ENCODE measurements around the gene WASHC4.

The WASHC4 gene

DNA sequence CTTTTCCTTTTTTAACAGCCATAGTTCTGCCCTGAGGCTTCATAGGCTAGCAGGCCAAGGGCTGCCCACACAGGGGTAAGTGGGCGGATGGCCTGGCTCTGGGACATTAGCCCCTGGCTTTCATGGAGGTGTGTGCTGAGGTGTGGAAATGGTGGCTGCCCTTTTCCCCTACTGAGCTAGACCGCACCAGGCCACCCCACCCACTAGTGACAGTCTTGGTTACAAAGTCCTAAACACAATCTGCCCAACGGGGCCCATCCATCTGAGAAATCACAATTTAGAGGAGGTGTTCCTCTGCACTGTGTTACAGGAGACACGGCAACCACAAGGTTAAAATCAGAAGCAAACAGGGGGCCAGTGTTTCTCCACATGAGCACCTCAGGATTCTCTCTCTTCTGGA, 92.9 kb downstream of the WASHC4 start:
- TF ChIP-seq CTCF (IDR thresholded peaks at IDR 0.05; ENCODE audit: low read length) (no peak), EZH2phosphoT487 (IDR thresholded peaks at IDR 0.05; ENCODE audit: low read length) (no peak), EZH2 (optimal IDR thresholded peaks at IDR 0.05; ENCODE audit: low read depth, low read length) (no peak)

DNA sequence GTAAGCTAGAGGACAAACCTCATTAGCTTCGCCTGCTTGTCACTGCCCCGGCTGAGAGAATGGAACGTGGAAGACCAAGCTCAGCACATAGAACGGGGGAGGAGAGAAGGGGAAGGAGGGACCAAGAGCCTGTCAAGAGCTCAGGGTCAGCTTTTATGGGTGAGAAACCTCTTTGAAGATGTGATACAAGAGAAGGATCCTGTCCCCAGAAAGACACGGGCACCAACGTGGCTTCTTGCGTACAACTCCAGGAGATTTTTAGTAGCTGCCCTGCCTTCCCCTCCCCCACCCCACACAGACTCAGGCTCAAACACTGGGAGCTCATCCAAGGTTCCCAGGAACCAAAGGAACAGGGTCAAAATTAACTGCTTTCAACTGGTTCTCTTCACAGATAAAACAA, 93.8 kb downstream of the WASHC4 start:
- H3K9me3 ChIP-seq (replicated peaks; ENCODE audit: insufficient read depth, low read length) = no peaks in the 10 kb centered on the region
- H4K20me1 ChIP-seq (ENCODE audit: insufficient read depth, low read length) = no peaks in the 10 kb centered on the region
- H3K4me3 ChIP-seq (ENCODE audit: low read length) = no peak overlapping the region
- no peak overlapping the region for H3K27ac ChIP-seq (ENCODE audit: low read length)
- no peak for DNase-seq
- no peaks in the 10 kb centered on the region for H3K27me3 ChIP-seq (replicated peaks; ENCODE audit: insufficient read depth, low read length)
- no peaks in the 10 kb centered on the region for H3F3A ChIP-seq (ENCODE audit: insufficient read depth, low read length)
- H3K9ac ChIP-seq (ENCODE audit: low read length) = no peak overlapping the region
- H3K9me2 ChIP-seq (replicated peaks; ENCODE audit: insufficient read depth, low read length) = no peaks in the 10 kb centered on the region
- TF ChIP-seq CTCF (IDR thresholded peaks at IDR 0.05; ENCODE audit: low read length) (no peak), EZH2phosphoT487 (IDR thresholded peaks at IDR 0.05; ENCODE audit: low read length) (no peak), EZH2 (optimal IDR thresholded peaks at IDR 0.05; ENCODE audit: low read depth, low read length) (no peak)
- no peak overlapping the region for H3K4me2 ChIP-seq (ENCODE audit: low read depth, low read length)
- H3K4me1 ChIP-seq (ENCODE audit: low read length) = no peaks in the 10 kb centered on the region
- H2AFZ ChIP-seq (ENCODE audit: low read length) = no peak overlapping the region
- H3K79me2 ChIP-seq (ENCODE audit: low read length) = no peaks in the 10 kb centered on the region
- H3K36me3 ChIP-seq (replicated peaks; ENCODE audit: insufficient read depth, low read length) = no peaks in the 10 kb centered on the region

More for the DNA sequence above, 92.9 kb downstream of the WASHC4 start:
- no peaks in the 10 kb centered on the region for H3K79me2 ChIP-seq (ENCODE audit: low read length)
- no peaks in the 10 kb centered on the region for H3K9me2 ChIP-seq (replicated peaks; ENCODE audit: insufficient read depth, low read length)
- no peaks in the 10 kb centered on the region for H3K9me3 ChIP-seq (replicated peaks; ENCODE audit: insufficient read depth, low read length)
- no peaks in the 10 kb centered on the region for H3K4me1 ChIP-seq (ENCODE audit: low read length)
- H3K36me3 ChIP-seq (replicated peaks; ENCODE audit: insufficient read depth, low read length) = no peaks in the 10 kb centered on the region
- H3K9ac ChIP-seq (ENCODE audit: low read length) = no peak overlapping the region
- no peak overlapping the region for H3K4me2 ChIP-seq (ENCODE audit: low read depth, low read length)
- no peaks in the 10 kb centered on the region for H4K20me1 ChIP-seq (ENCODE audit: insufficient read depth, low read length)
- H3K27ac ChIP-seq (ENCODE audit: low read length) = no peak overlapping the region
- no peak overlapping the region for H3K4me3 ChIP-seq (ENCODE audit: low read length)
- no peak for DNase-seq
- no peaks in the 10 kb centered on the region for H3K27me3 ChIP-seq (replicated peaks; ENCODE audit: insufficient read depth, low read length)
- no peak overlapping the region for H2AFZ ChIP-seq (ENCODE audit: low read length)
- no peaks in the 10 kb centered on the region for H3F3A ChIP-seq (ENCODE audit: insufficient read depth, low read length)

DNA sequence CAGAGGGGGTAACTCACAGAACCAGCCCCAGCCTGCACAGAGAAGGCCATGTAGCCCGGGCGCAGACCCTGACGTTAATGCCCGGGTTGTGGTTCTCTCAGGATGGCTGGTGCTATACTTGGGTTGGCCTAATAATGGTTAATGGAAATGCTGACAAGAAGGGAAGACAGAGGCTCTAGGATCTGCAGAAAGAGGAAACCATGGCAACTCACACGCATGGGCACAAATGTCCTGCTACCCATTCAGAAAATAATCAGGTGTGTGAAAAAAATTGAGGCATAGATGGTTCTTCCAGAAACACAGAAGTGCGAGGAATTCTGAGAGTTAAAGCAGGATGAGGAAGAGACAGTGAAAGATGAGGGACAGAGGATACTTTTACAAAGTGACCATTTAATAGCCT, 94.7 kb downstream of the WASHC4 start:
- DNase-seq = no peak
- Histone ChIP-seq H3K27me3 (replicated peaks; ENCODE audit: insufficient read depth, low read length) (no peaks in the 10 kb centered on the region), H3K27ac (ENCODE audit: low read length) (no peak overlapping the region), H2AFZ (ENCODE audit: low read length) (no peak overlapping the region), H3K9ac (ENCODE audit: low read length) (no peak overlapping the region), H4K20me1 (ENCODE audit: insufficient read depth, low read length) (no peaks in the 10 kb centered on the region), H3K4me1 (ENCODE audit: low read length) (no peaks in the 10 kb centered on the region), H3K79me2 (ENCODE audit: low read length) (no peaks in the 10 kb centered on the region), H3K9me3 (replicated peaks; ENCODE audit: insufficient read depth, low read length) (no peaks in the 10 kb centered on the region), H3K9me2 (replicated peaks; ENCODE audit: insufficient read depth, low read length) (no peaks in the 10 kb centered on the region), H3K4me2 (ENCODE audit: low read depth, low read length) (no peak overlapping the region), H3K36me3 (replicated peaks; ENCODE audit: insufficient read depth, low read length) (no peaks in the 10 kb centered on the region), H3F3A (ENCODE audit: insufficient read depth, low read length) (no peaks in the 10 kb centered on the region), H3K4me3 (ENCODE audit: low read length) (no peak overlapping the region)
- TF ChIP-seq EZH2 (optimal IDR thresholded peaks at IDR 0.05; ENCODE audit: low read depth, low read length) = no peak
- no peak for TF ChIP-seq CTCF (IDR thresholded peaks at IDR 0.05; ENCODE audit: low read length)
- TF ChIP-seq EZH2phosphoT487 (IDR thresholded peaks at IDR 0.05; ENCODE audit: low read length) = no peak
